Stimulated activated naive CD8-positive, alpha-beta T cell treated with anti-CD3 and anti-CD28 coated beads, Interleukin-15, Interleukin-2, amounts not matched to agents 100 ng/mL and 50 ng/mL, for 24 hours (primary cell): ENCODE measurements around the gene DTL.

Source experiments
- H3K27ac Mint-ChIP-seq: one replicate; pipeline ENCODE4 v1.8.0; 2021; ENCODE audit warnings: mild to moderate bottlenecking, mixed read lengths
- H3K27me3 Mint-ChIP-seq: one replicate; pipeline ENCODE4 v1.8.0; 2021; ENCODE audit warnings: mixed read lengths
- H3K36me3 Mint-ChIP-seq: one replicate; pipeline ENCODE4 v1.8.0; 2021; ENCODE audit warnings: low read depth, mixed read lengths
- H3K4me1 Mint-ChIP-seq: one replicate; pipeline ENCODE4 v1.8.0; 2021; ENCODE audit warnings: low read depth, mixed read lengths
- H3K4me3 Mint-ChIP-seq: one replicate; pipeline ENCODE4 v1.8.0; 2021; ENCODE audit warnings: mild to moderate bottlenecking, mixed read lengths
- H3K9me3 Mint-ChIP-seq: one replicate; pipeline ENCODE4 v1.8.0; 2021; ENCODE audit warnings: mixed read lengths

DTL gene

DNA sequence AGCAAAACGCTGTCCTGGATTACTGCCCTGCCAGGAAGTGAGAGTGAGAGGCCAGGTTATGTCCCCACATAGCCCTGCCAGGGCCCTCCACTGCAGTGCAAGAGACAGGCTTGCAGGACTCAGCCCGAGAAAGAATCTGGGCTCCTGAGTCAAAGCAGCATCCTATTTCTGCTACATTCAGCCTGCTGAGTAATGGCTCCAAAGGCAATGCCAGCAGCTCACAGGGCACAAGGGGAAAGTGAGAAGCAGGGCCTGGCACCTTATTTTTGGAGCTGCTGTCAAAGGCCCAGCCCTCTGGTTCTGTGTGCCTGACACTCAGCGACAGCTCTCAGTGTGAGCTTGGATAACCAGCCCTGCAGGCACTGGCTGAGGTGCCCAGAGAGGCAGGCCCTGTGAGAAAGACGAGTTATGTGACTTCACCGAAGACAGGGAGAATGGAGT, 83.9 kb downstream of the DTL start:
- no peaks in the 10 kb centered on the region for H3K27me3 Mint-ChIP-seq
- H3K27ac Mint-ChIP-seq: no peak overlapping the region
- H3K36me3 Mint-ChIP-seq: peaks cover 4% of the 10 kb centered on the region
- H3K4me1 Mint-ChIP-seq: peaks cover 14% of the 10 kb centered on the region
- H3K9me3 Mint-ChIP-seq: no peaks in the 10 kb centered on the region
- H3K4me3 Mint-ChIP-seq: no peak overlapping the region

DNA sequence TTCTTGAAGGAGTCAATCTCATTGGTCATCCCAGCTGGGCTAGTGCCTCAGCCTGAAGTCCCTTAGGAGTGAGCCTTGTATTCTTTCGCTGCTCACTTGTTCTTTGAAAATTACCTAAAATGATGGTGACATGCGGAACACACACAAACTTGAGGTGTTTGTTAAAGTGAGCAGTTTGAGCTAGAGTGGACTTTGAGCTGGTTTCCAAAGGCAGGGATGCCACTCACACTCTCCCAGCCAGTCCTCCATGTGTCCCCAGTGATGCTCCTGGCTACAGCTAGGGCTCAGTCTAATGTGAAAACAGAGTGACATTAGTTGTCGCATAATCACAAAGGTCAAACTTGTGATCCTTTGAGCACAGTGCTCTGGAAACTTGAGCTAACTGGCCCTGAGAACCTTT, 84.3 kb downstream of the DTL start:
- no peak overlapping the region for H3K27ac Mint-ChIP-seq
- H3K9me3 Mint-ChIP-seq: no peaks in the 10 kb centered on the region
- peaks cover 2% of the 10 kb centered on the region for H3K36me3 Mint-ChIP-seq
- H3K4me3 Mint-ChIP-seq: no peak overlapping the region
- no peaks in the 10 kb centered on the region for H3K27me3 Mint-ChIP-seq
- peaks cover 14% of the 10 kb centered on the region for H3K4me1 Mint-ChIP-seq

DNA sequence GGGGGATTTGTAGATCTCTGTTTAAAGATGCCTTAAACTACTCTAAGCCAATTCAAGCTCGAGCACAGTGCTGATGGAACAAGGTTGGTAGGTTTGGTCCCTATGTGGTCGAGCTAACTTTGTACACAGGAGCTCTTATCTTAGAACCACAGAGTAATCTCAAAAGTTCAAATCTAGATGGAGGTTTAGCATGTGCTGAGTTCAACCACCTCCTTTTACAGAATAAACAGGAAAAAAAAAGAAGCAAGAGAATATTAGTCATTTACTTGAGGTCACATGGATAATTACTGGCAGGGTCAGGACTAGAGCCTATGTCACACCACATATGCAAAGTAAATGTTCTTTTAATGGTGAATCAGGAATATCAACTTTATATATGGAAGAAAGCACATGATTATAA, 86.2 kb downstream of the DTL start:
- H3K9me3 Mint-ChIP-seq: no peaks in the 10 kb centered on the region
- peaks cover 14% of the 10 kb centered on the region for H3K4me1 Mint-ChIP-seq
- H3K27me3 Mint-ChIP-seq: no peaks in the 10 kb centered on the region
- H3K27ac Mint-ChIP-seq: no peak overlapping the region
- peaks cover 3% of the 10 kb centered on the region for H3K36me3 Mint-ChIP-seq
- no peak overlapping the region for H3K4me3 Mint-ChIP-seq

DNA sequence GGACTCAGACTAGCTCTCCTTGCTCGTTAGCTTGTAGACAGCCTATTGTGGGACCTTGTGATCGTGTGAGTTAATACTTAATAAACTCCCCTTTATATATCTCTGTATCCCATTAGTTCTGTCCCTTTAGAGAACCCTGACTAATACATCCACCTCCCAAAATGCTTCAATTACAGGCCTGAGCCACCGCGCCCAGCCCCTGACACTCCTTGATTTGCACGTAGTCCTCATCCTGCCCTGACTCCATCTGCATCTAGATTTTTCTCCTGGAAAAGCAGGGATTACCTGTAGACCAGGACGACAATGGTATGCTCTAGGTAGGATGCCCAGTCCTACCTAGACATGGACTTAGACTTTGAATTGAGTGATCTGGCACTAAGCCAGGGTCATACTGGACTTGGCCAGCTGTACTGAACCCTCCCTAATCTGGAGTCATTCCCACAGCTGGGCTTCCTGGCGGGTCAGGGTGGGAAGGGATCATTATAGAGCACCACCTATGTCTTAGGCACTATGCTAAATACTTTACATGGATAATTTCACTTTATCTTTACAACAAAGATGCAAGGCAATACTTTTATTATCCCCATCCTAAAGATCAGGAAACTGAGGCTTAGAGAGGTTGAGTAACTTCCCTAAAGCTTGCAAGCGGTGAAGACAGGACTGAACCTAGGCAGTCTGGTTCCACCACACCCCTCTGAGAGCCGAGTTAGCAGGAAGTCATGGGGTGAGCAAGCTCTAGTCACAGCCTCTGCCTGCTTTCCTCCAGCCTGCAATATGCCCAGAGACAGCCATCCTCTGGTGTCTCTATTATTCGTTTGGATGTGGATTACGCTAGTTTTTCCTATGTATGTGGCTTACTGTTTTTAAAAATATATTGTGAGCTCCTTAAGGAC, 89.4 kb downstream of the DTL start:
- H3K4me1 Mint-ChIP-seq: peaks cover 9% of the 10 kb centered on the region
- no peaks in the 10 kb centered on the region for H3K27me3 Mint-ChIP-seq
- H3K4me3 Mint-ChIP-seq: no peak overlapping the region
- peaks cover 14% of the 10 kb centered on the region for H3K36me3 Mint-ChIP-seq
- H3K9me3 Mint-ChIP-seq: no peaks in the 10 kb centered on the region
- H3K27ac Mint-ChIP-seq: peak overlapping the region; percentile 9

DNA sequence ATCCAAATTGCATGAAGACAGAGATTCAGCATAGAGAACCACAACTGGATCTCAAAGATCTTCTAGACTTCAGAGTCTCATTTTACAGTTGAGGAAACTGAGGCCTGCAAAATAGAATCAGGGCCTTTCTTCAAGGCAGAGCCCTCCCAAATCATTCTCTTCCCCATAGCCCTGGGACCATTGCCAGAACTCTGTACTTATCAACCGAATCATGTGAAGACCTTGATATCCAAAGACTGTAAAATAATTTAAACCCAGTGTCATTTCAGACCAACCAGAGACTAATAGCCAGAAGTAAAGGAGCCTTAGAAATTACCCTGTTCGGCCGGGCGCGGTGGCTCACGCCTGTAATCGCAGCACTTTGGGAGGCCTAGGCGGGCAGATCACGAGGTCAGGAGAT, 90.1 kb downstream of the DTL start:
- Mint-ChIP-seq H3K27me3 (no peaks in the 10 kb centered on the region), H3K27ac (no peak overlapping the region), H3K9me3 (no peaks in the 10 kb centered on the region), H3K4me3 (no peak overlapping the region), H3K4me1 (peaks cover 9% of the 10 kb centered on the region), H3K36me3 (peaks cover 19% of the 10 kb centered on the region)

DNA sequence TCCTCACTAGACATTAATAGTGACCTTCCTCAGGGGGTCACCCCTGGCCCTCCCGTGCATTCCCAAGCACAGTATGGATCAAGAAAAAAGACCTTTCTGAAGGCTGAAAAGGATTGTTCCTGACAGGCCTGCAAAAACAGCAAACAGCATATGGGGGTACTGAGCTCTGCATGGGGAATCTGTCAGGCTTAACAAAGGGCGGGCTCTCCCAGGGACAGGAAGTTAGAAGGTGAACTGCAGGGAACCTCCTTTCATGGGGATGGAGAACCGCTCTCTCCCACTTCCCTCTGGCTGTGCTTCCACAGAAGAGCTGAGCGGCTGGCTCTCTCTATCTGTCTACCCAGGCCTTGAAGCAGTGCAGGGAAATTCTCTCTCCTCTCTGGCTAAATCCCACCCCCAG, 91.7 kb downstream of the DTL start:
- Mint-ChIP-seq H3K4me1 (peaks cover 8% of the 10 kb centered on the region), H3K27me3 (no peaks in the 10 kb centered on the region), H3K36me3 (peaks cover 24% of the 10 kb centered on the region), H3K27ac (no peak overlapping the region), H3K9me3 (no peaks in the 10 kb centered on the region), H3K4me3 (no peak overlapping the region)

DNA sequence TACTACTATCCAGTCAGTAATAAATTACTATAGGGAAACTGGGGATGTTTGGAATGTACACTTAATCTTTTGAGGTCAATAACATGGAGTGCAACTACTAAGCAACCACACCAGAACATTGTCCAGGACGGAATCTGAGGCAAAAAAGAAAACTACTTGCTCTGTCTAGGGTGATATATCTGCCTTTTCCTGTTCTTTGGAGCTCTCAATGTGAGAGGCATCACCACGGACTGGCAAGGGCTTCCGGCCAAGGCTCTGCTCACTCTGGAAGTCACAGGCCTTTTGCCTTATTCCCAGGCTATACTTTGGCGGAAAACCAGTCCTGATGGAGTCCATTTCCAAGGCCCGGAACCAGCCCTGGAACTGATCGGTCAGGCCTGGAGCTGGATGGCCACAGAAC, 94.2 kb downstream of the DTL start:
- peaks cover 3% of the 10 kb centered on the region for H3K9me3 Mint-ChIP-seq
- H3K27ac Mint-ChIP-seq: no peak overlapping the region
- H3K36me3 Mint-ChIP-seq: peaks cover 35% of the 10 kb centered on the region
- no peak overlapping the region for H3K4me3 Mint-ChIP-seq
- H3K4me1 Mint-ChIP-seq: peaks cover 8% of the 10 kb centered on the region
- no peaks in the 10 kb centered on the region for H3K27me3 Mint-ChIP-seq

DNA sequence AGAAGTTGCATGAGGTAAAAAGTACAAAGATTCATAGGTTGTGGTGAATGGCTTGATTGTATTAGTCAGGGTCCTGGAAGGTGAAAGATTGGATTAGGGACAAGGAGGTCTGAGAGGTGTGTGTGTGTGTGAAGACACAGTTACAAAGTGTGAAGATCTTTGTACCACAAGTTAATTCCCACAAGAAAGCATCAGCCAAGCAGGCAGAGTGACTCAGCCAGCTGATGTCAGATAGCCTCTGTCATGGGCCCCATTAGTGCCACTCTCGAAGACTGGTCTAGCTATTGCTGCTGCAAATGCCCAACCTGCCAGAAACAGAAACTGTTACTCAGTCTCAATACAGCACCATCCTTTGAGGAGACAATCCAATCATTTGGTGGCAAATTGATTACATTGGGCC, 96.5 kb downstream of the DTL start:
- peaks cover 33% of the 10 kb centered on the region for H3K36me3 Mint-ChIP-seq
- H3K4me1 Mint-ChIP-seq: peaks cover 8% of the 10 kb centered on the region
- H3K27ac Mint-ChIP-seq: no peak overlapping the region

DNA sequence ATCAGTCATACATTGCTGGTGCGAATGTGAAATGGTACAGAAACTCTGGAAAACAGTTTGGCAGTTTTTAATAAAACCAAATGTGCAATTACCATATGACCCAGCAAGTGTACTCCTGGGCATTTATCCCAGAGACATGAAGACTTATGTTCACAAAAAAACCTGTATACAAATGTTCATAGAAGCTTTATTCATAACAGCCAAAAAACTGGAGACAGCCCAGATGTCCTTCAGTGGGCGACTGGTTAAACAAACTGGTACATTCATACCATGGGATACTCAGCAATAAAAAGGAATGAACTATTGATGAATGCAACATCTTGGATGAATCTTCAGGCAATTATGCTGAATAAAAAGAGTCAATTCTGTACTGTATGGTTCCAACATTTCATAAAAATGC, 97.8 kb downstream of the DTL start:
- Mint-ChIP-seq H3K9me3 (peaks cover 3% of the 10 kb centered on the region), H3K27ac (no peak overlapping the region), H3K4me3 (no peak overlapping the region), H3K36me3 (peaks cover 30% of the 10 kb centered on the region), H3K4me1 (peaks cover 8% of the 10 kb centered on the region), H3K27me3 (no peaks in the 10 kb centered on the region)

More for the DNA sequence above, 96.5 kb downstream of the DTL start:
- no peaks in the 10 kb centered on the region for H3K27me3 Mint-ChIP-seq
- no peak overlapping the region for H3K4me3 Mint-ChIP-seq
- H3K9me3 Mint-ChIP-seq: peaks cover 3% of the 10 kb centered on the region

DNA sequence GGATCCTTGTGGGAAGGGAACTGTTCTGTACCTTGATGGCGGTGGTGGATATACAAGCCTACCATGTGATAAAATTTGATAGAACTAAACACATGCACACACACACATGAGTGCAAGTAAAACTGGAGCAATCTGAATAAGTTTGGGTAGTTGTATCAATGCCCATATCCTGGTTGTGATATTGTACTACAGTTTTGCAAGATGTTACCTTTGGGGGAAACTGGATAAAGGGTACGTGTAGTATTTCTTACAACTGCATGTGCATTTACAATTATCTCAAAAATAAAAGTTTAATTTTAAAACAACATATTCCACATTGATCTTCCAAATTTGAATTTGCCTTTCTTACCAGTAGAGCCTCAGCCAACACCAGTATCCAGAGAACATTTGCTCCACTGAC, 99.6 kb downstream of the DTL start:
- Mint-ChIP-seq H3K4me3 (no peak overlapping the region), H3K27ac (no peak overlapping the region), H3K4me1 (peaks cover 8% of the 10 kb centered on the region), H3K27me3 (no peaks in the 10 kb centered on the region), H3K9me3 (peaks cover 3% of the 10 kb centered on the region), H3K36me3 (peaks cover 24% of the 10 kb centered on the region)

DNA sequence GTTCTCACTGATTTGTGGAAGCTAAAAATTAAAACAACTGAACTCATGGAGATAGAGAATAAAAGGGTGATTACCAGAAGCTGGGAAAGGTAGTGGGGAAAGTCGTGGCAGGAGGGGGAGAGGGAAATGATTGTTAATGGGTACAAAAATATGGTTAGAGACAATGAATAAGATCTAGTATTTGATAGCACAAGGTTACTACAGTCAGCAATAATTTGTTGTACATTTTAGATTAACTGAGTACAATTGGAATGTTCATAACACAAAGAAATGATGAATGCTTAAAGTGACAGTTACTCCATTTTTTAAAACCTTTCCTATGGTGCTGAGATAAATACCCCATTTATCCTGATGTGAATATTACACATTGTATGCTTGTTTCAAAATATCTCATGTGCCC, 102.3 kb downstream of the DTL start:
- H3K9me3 Mint-ChIP-seq: peaks cover 3% of the 10 kb centered on the region
- H3K36me3 Mint-ChIP-seq: peaks cover 11% of the 10 kb centered on the region
- H3K27me3 Mint-ChIP-seq: no peaks in the 10 kb centered on the region
- H3K27ac Mint-ChIP-seq: no peak overlapping the region
- no peak overlapping the region for H3K4me3 Mint-ChIP-seq
- H3K4me1 Mint-ChIP-seq: no peaks in the 10 kb centered on the region

DNA sequence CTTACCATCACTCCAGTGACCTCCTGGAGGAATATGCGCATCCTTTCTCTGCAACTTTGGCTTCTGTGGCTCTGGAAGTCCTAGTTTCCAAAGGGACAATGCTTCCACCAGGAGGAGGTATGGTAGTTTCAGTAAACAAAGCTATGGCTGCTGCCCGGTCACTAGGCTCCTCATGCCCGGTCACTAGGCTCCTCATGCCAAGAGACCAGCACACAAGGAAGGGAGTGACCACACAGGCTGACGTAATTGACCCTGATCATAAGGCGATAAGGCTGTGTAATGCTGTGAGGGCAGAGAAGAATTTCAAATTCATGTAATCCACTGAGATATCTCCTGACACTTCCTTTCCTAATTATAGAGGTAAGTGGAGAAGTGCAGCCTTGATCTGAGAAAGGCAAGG, 102.9 kb downstream of the DTL start:
- H3K27ac Mint-ChIP-seq: no peak overlapping the region
- H3K4me1 Mint-ChIP-seq: no peaks in the 10 kb centered on the region
- H3K36me3 Mint-ChIP-seq: peaks cover 9% of the 10 kb centered on the region
- peaks cover 3% of the 10 kb centered on the region for H3K9me3 Mint-ChIP-seq
- no peak overlapping the region for H3K4me3 Mint-ChIP-seq
- no peaks in the 10 kb centered on the region for H3K27me3 Mint-ChIP-seq

DNA sequence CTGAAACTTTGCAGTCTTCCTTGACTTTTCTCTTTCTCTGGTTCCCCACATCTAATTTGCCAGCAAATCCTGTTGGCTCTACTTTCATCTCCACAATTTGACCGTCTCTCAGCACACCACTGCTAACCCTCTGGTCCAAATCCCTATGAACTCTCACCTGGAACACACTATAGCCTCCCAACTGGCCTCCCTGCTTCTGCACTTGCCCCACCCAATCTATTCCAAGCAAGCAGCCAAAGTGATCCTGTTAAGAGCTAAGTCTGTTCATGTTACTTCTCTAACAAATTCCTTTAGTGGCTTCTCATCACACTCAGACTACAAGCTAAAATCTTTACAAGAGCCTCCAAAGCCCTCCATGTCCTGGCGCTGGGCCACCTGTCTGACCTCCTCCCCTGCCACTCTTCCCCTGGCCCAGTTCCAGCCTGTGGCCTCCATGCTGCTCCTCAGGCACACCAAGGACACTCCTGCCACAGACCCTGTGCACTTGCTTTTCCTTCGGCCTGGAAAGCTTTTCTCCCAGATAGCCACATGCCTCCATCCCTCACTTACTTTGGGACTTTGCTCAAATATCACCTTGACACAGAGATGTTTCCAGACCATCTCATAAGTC, 104.1 kb downstream of the DTL start:
- no peak overlapping the region for H3K4me3 Mint-ChIP-seq
- H3K27me3 Mint-ChIP-seq: no peaks in the 10 kb centered on the region
- no peaks in the 10 kb centered on the region for H3K4me1 Mint-ChIP-seq
- H3K27ac Mint-ChIP-seq: no peak overlapping the region
- H3K36me3 Mint-ChIP-seq: peaks cover 5% of the 10 kb centered on the region
- H3K9me3 Mint-ChIP-seq: peaks cover 1% of the 10 kb centered on the region

DNA sequence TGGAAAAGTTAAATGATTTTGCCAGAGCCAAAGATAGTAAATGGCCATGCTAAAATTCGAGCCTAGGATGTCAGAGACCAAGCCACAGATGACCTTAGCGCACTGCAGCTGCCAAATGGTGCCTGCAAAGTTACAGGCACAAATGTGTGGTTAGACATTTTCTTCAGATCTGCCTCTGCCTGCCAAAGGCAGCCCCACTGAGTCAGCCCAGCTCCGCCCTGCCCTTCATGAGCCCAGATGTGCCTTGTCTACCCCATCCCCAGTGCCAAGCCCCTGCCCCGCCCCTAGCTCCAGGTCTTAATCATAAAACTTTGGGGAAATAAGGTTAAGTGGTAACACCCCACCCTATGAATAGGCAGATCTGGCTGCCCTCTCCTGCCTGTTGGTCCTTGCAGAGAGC, 105.9 kb downstream of the DTL start:
- no peak overlapping the region for H3K4me3 Mint-ChIP-seq
- H3K9me3 Mint-ChIP-seq: no peaks in the 10 kb centered on the region
- H3K4me1 Mint-ChIP-seq: no peaks in the 10 kb centered on the region
- H3K27ac Mint-ChIP-seq: no peak overlapping the region
- H3K36me3 Mint-ChIP-seq: no peaks in the 10 kb centered on the region
- no peaks in the 10 kb centered on the region for H3K27me3 Mint-ChIP-seq

DNA sequence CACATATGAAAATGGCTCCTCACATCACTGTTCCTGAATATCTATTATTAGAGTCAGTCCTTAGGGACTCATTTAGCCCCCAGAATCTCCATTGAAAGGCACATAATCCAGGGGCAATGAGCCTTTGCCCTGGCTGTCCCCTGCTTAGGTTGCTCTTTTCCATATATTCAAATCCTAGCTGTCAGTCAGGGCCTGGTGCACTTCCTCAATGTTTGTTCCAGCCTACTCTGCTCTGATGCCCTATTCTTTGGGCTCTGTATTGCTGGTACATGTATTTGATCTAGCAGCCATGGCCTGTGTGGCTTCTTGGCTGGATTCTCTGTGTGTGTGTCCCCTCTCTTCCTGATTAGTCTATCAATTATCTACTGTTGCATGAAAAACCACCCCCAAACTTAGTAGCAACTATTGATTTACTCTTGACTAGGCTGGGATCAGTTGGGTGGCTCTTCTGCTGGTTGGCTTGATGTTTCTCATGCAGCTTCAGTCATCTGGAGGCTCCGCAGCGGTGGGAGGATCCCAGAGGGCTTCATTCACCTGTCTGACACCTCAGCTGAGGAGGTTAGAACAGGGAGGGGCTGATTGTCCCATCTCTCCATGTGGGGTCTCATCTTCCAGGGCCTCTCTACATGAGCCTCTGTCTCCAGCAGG, 107.5 kb downstream of the DTL start:
- Mint-ChIP-seq H3K27ac (no peak overlapping the region), H3K4me1 (no peaks in the 10 kb centered on the region), H3K9me3 (no peaks in the 10 kb centered on the region), H3K4me3 (no peak overlapping the region), H3K27me3 (no peaks in the 10 kb centered on the region), H3K36me3 (no peaks in the 10 kb centered on the region)
